VCaP (cell line): ENCODE data around the gene SERPINB7.

Source experiments
- H3K27ac ChIP-seq: fragments of 450-650 bp; 2 replicates; pipeline ENCODE4 v1.5.1; 2017
- CTCF ChIP-seq: fragments of 450-650 bp; conservative IDR thresholded peaks from 2 replicates; pipeline ENCODE4 v1.5.1; 2017; ENCODE audit warnings: mild to moderate bottlenecking, moderate library complexity

SERPINB7 gene

GRCh38 chr18:63829886-63830285 is 54.7 kb downstream of the SERPINB7 start:
- TF ChIP-seq CTCF, result no peak
- no peak overlapping the region for H3K27ac ChIP-seq

GRCh38 chr18:63831080-63831788 is 56.0 kb downstream of the SERPINB7 start:
- H3K27ac ChIP-seq, result no peak overlapping the region
- TF ChIP-seq CTCF, result no peak

- no peak for TF ChIP-seq CTCF
- no peak overlapping the region for H3K27ac ChIP-seq
Observed at GRCh38 chr18:63832470-63832869, 57.3 kb downstream of the SERPINB7 start.

- TF ChIP-seq CTCF, result no peak
- H3K27ac ChIP-seq, result no peak overlapping the region
Observed at GRCh38 chr18:63834471-63835113, 59.4 kb downstream of the SERPINB7 start.

- TF ChIP-seq CTCF, result no peak
- no peak overlapping the region for H3K27ac ChIP-seq
Observed at GRCh38 chr18:63836456-63836855, 61.2 kb downstream of the SERPINB7 start.

- no peak for TF ChIP-seq CTCF
- H3K27ac ChIP-seq, result no peak overlapping the region
Observed at GRCh38 chr18:63837590-63837989, 62.4 kb downstream of the SERPINB7 start.

- no peak overlapping the region for H3K27ac ChIP-seq
- TF ChIP-seq CTCF, result no peak
Observed at GRCh38 chr18:63843008-63843407, 67.8 kb downstream of the SERPINB7 start.
